Measurements from ENCODE around the gene MRPS12. TPM values are rescaled to one million over a fixed set of nuclear protein-coding genes. Genes with fewer than 3 reads are reported as not detected.
"Not testable (repeated sequence)": the region's sequence is repeated elsewhere in the genome, so short reads cannot be mapped to it uniquely, and the experiment has no call there.

MRPS12 gene
- polyA plus RNA-seq, 3 donors: 25.3 to 31.2 (median 30.9) TPM

DNA sequence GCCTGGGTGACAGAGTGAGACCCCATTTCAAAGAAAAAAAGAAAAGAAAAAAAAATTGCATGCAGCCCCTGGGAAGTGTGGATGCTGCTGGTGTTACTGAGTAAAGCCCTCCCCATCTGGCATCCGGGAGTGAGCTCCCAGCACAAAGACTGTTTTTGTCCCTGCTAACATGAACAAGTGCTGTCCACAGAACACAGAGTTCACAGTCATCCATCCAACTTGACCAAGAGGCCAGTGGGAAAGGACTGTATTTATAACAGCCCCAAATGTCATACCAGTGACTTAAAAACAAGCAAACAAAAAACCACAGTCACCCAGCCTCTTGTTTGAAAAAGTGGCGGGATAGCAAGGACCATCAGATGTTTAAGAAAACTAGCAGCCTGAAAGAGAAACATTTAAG, 34.0 kb downstream of the MRPS12 start:
- no peak for DNase-seq

- not testable (repeated sequence) for DNase-seq
Measured at GRCh38 chr19:38966149-38966548, 35.4 kb downstream of the MRPS12 start.

DNA sequence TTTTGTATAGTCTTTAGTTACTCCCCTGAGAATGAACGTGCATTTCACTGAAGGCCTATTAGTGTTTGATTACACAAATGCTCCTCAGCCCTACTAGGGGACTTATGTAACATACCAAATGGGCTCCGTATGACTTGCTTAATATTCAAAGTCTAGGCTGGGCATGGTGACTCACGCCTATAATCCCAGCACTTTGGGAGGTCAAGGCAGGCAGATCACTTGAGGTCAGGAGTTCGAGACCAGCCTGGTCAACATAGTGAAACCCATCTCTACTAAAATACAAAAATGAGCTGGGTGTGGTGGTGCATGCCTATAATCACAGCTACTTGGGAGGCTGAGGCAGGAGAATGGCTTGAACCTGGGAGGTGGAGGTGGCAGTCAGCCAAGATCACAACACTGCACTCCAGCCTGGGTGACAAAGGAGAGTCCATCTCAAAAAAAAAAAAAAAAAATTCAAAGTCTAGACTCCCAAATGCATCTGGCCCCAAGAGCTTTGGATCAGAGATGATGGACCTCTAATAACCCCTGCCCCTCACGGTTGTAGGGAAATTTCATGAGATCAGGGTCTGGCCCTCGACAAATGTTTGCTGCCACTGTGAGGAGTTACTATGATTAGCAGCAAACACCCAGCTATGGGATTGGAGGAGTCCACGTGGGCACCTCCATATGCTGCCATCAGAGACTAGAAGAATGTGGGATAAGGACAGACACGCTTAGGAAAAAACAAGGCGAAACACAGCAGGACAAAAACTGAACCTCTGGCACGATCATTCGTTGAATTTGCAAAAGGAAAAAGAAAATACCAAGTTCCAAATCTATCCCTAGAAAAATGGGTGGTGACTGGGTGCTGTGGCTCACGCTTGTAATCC, 40.2 kb downstream of the MRPS12 start:
- DNase-seq: no peak

DNA sequence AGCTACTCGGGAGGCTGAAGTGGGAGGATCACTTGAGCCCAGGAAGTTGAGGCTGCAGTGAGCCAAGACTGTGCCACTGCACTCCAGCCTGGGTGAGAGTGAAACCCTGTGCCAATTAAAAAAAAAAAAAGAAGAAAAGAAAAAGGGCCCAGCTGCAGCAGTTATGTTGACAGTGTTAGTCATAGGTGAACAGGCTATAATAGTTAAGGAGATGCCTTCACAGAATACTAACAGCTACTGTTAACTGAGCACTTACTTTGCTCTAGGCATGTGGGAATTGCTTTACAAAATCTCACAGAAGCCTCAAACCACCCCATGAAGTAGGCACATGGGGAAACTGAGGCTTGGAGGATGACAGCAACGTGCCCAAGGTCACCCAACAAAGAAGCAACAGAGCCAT, 40.9 kb downstream of the MRPS12 start:
- no peak for DNase-seq

DNA sequence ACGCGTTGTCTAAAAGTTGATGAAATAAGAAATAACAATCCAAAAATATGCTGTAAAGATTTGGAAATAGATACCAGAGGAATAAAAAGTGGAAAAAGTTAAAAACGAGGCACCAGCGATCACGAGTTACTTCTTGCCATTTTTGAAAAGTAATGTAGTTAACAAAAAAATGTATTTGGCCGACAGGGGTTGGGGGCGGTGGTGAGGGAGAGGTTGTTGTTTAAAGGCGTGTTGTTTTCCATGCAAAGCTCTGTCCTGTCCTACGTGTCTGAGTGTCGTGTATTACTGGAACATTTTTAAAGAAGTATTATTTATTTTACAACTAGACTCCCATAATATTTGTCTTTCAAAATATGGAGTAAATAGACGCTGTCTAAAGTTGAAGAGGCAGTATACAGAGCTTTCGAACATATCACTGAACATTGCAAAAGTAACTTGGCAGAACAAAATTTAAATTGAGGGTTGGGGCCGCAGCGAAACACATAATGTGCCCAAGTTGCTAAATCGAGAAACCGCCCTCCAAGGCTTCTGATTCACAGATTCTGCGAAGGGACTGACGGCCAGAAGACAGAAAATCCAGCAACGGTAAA, 44.0 kb downstream of the MRPS12 start:
- DNase-seq: no peak

GRCh38 chr19:38975214-38975860, 44.6 kb downstream of the MRPS12 start, which contains the start of gene FBXO17:
FBXO17 (minus strand) TSS chr19:38975742; CDS start chr19:38950319, 25,423 bp downstream.
- DNase-seq: peak; percentile 68

- DNase-seq: peak; percentile 51
Measured at GRCh38 chr19:38975861-38976271, 45.1 kb downstream of the MRPS12 start.

DNA sequence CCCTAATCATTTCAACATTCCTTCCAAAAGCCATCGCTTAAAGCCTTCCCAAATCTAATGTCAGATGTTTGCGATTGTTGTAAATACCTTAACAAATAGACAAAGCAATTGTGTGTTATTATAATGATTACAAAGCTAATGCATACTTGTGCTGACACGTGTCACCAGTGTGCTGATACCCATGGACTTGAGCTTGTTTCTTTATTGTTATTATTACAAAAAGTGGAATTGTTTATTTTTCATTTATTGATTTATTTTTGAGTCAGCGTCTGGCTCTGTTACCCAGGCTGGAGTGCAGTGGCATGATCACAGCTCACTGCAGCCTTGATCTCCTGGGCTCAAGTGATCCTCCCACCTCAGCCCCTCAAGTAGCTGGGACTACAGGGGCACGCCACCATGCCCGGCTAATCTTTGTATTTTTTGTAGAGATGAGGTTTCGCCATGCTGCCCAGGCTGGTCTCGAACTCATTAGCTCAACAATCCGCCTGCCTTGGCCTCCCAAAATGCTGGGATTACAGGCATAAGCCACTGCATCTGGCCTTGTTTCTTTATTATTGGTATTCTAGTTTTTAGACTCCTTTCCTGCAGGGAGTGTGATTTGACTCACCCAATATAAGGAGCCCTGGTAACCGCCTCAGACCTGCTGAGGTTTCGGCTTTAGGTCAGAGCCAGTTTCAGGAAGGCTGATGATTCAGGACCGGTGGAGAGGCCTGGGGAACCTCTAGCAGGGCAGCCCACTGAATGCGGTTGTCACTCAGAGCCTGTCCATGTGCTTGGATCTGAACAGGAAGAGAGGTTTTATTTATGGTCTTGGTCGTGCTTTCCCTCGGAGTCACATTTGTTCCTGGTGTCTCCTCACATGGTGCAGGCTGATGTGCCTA, 46.9 kb downstream of the MRPS12 start:
- no peak for DNase-seq

GRCh38 chr19:38978326-38978689, 47.6 kb downstream of the MRPS12 start:
- no peak for DNase-seq

DNA sequence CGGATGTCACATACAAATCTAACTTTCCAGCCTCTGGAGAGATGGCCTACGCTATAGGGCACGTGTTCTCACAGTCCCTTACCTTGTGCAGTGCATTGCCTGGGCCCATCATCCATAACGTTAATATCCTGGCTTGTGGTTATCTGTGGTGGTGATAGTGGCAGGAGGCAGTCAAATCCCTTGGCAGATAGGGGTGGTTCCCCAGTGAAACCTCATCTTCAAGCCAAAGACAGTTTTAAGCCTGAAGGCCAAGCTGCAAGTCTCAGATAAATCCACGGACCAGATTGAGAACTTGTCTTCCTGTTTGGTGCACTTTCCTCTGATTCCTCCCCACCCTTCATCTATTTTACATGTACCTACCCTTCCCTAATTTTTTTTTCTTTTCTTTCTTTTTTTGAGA, 49.1 kb downstream of the MRPS12 start:
- no peak for DNase-seq

DNA sequence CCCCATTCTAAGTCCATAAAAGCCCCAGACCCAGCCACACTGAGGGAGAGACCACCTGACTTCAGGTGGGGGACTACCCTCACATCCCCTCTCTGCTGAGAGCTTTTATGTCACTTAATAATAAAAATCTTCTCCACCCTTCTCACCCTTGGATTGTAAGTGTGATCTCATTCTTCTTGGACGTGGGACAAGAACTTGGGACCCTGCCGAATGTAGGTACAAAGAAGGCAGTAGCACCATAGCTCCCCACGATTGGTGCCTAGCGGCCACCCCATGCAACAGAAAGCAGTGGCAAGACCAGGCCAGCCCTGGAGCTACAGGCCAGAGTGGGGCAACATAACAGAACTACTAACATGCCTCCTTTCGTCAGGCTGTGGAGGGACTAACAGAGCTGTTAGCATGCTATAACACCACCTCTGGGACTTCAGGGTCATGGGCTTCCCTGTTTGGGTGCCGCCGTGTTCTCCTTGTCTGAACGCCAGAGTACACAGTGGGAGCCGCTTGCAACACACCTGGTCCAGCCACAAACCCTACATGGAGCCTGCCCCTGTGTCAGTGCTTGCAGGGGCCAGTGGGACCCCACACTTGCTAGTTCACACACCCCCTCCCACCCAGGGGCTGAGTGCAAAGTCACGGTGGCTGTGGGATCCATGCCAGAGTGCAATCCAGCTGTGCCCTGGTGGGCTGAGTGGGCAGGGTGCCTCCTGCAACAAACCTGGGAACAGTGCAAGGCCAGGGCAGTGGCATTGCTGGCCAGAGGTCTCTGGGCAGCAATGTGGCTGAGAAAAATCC, 50.0 kb downstream of the MRPS12 start:
- no peak for DNase-seq

Other genes with a start within 250 kb of the MRPS12 start
- gene CAPN12, start 186.5 kb upstream of the MRPS12 start, polyA plus RNA-seq (ENCODE audit: insufficient read length in 3 of 3): 10 to 100 TPM in 2 of 3 donors, 1 to 10 TPM in 1; 9.1 to 14.0 (median 12.9) TPM
- under 1 TPM in 1 of 3 donors, not detected in 2; 0.78 TPM for gene LGALS7, start 157.4 kb upstream of the MRPS12 start, polyA plus RNA-seq (ENCODE audit: insufficient read length in 3 of 3)
- 1 to 10 TPM; 2.0 to 3.2 (median 2.2) TPM for gene LGALS7B, start 141.7 kb upstream of the MRPS12 start, polyA plus RNA-seq (ENCODE audit: insufficient read length in 3 of 3)
- 1 to 10 TPM; 1.3 to 2.4 (median 1.9) TPM for gene LGALS4, start 118.0 kb upstream of the MRPS12 start, polyA plus RNA-seq (ENCODE audit: insufficient read length in 3 of 3)
- 100 to 1,000 TPM; 165 to 180 (median 174) TPM for gene ECH1, start 99.2 kb upstream of the MRPS12 start, polyA plus RNA-seq (ENCODE audit: insufficient read length in 3 of 3)
- gene HNRNPL, start 81.0 kb upstream of the MRPS12 start, polyA plus RNA-seq (ENCODE audit: insufficient read length in 3 of 3): 100 to 1,000 TPM; 466 to 472 (median 471) TPM
- 10 to 100 TPM in 1 of 3 donors, 1 to 10 TPM in 2; 8.0 to 10.0 (median 9.6) TPM for gene RINL, start 52.7 kb upstream of the MRPS12 start, polyA plus RNA-seq (ENCODE audit: insufficient read length in 3 of 3)
- gene SIRT2, start 31.3 kb upstream of the MRPS12 start, polyA plus RNA-seq (ENCODE audit: insufficient read length in 3 of 3): 10 to 100 TPM; 43.7 to 53.7 (median 51.2) TPM
- gene NFKBIB, start 31.0 kb upstream of the MRPS12 start, polyA plus RNA-seq (ENCODE audit: insufficient read length in 3 of 3): 10 to 100 TPM in 2 of 3 donors, 1 to 10 TPM in 1; 9.7 to 12.2 (median 11.5) TPM
- 1 to 10 TPM in 1 of 3 donors, under 1 TPM in 2; 0.63 to 1.1 (median 0.86) TPM for gene CCER2, start 18.8 kb upstream of the MRPS12 start, polyA plus RNA-seq (ENCODE audit: insufficient read length in 3 of 3)
- 10 to 100 TPM; 48.7 to 64.8 (median 62.2) TPM for gene SARS2, start 181 bp upstream of the MRPS12 start, polyA plus RNA-seq (ENCODE audit: insufficient read length in 3 of 3)
- gene FBXO17, start 44.8 kb downstream of the MRPS12 start, polyA plus RNA-seq (ENCODE audit: insufficient read length in 3 of 3): 100 to 1,000 TPM in 2 of 3 donors, 10 to 100 TPM in 1; 66.1 to 106 (median 106) TPM
- 1 to 10 TPM; 7.8 to 10.0 (median 8.7) TPM for gene FBXO27, start 101.6 kb downstream of the MRPS12 start, polyA plus RNA-seq (ENCODE audit: insufficient read length in 3 of 3)
- gene ACP7, start 153.4 kb downstream of the MRPS12 start, polyA plus RNA-seq (ENCODE audit: insufficient read length in 3 of 3): under 1 TPM; 0.29 to 0.75 (median 0.67) TPM
- gene PAK4, start 194.8 kb downstream of the MRPS12 start, polyA plus RNA-seq (ENCODE audit: insufficient read length in 3 of 3): 10 to 100 TPM; 66.6 to 76.3 (median 73.6) TPM

Data from renal pelvis (tissue), 4 donors.